Ascending aorta (tissue), 2 donors: ENCODE measurements around the gene RNF157. TPM values are rescaled to one million over a fixed set of nuclear protein-coding genes. Genes with fewer than 3 reads are reported as not detected.

Experiments used
- DNase-seq, 2 donors: peaks; one replicate each; pipeline ENCODE4 v3.0.0-alpha.2; 2019; ENCODE audit warnings: low spot score in 2 of 2
- H3K27ac ChIP-seq, 2 donors: fragments of 200-600 bp; sonication (generic); one replicate each; pipeline ENCODE4 v1.5.1; 2016 to 2017; ENCODE audit warnings: mild to moderate bottlenecking in 1 of 2
- H3K27me3 ChIP-seq: fragments of 200-600 bp; sonication (generic); one replicate; pipeline ENCODE4 v1.5.1; 2017
- H3K36me3 ChIP-seq, 2 donors: fragments of 200-600 bp; sonication (generic); one replicate each; pipeline ENCODE4 v1.5.1; 2016
- H3K4me1 ChIP-seq, 2 donors: fragments of 200-600 bp; sonication (generic); one replicate each; pipeline ENCODE4 v1.5.1; 2016 to 2017; ENCODE audit warnings: mild to moderate bottlenecking in 1 of 2
- H3K4me3 ChIP-seq, 2 donors: fragments of 200-600 bp; sonication (generic); one replicate each; pipeline ENCODE4 v1.5.1; 2016 to 2017; ENCODE audit warnings: mild to moderate bottlenecking in 1 of 2
- H3K9me3 ChIP-seq, 2 donors: fragments of 200-600 bp; sonication (generic); one replicate each; pipeline ENCODE4 v1.5.1; 2016
- intact Hi-C: fragments of 100-400 bp; cut with DNase I; formaldehyde crosslinking; loops from one replicate; pipeline ENCODE4 v1.15.1; 2023
- total RNA-seq: library from RNA; depleted of rRNA; stranded (reverse); fragments of >200 nt; gene quantifications from one replicate; pipeline ENCODE4 v1.1.0, GENCODE V29; 2016
- TF ChIP-seq, protein P1 (sequence below), 3 experiments: fragments of 200-600 bp in 2 of 3; fragments of 450-650 bp in 1 of 3; sonication (generic) in 2 of 3; IDR thresholded peaks; one replicate each; pipeline ENCODE4 v1.5.1; 2016 to 2019; ENCODE audit warnings: antibody characterized with exemption in 3 of 3, mild to moderate bottlenecking in 1 of 3, moderate library complexity in 1 of 3

RNF157 gene
- total RNA-seq, 1 donor from 2014 or later: 2.4 TPM

- Histone ChIP-seq H3K27ac (no peak within 1 kb of the TSS), H3K9me3 (no peaks in the 10 kb centered on the region)
- intact Hi-C loops: no loop called here
These were observed 98.9 kb downstream of the RNF157 start, which contains the start of gene FOXJ1 for GRCh38 chr17:76141212-76142038. Gene FOXJ1, minus strand, starts transcription at chr17:76141245. Its CDS starts 850 bp downstream, at chr17:76140395.

DNA sequence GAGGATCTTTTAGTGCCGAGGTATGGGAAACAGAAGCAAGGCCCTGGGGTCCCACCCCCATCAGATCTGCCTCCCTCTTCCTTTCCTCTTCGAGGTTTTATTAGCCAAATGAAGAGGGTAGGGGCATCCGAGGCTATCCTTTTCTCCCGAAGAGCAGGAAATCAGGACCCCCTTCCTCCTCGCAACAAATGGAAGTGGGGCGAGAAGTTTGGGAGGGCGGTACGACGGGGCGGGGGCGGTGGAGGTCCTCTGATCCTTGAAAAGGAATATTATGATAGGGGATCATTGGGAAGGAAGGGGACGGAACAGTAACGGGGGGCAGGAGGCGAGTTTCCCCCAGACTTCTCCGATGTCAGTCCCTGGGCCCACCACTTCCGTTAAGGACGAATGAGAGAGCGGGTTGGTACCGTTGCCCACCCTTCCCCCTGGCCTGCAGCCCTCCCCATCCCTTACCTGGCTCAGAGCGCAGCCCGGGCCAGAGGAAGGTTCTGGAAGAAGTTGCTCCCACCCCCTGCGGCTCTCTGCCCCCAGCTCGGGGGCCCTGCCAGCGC, 99.6 kb downstream of the RNF157 start:
- TF ChIP-seq, protein P1, sequence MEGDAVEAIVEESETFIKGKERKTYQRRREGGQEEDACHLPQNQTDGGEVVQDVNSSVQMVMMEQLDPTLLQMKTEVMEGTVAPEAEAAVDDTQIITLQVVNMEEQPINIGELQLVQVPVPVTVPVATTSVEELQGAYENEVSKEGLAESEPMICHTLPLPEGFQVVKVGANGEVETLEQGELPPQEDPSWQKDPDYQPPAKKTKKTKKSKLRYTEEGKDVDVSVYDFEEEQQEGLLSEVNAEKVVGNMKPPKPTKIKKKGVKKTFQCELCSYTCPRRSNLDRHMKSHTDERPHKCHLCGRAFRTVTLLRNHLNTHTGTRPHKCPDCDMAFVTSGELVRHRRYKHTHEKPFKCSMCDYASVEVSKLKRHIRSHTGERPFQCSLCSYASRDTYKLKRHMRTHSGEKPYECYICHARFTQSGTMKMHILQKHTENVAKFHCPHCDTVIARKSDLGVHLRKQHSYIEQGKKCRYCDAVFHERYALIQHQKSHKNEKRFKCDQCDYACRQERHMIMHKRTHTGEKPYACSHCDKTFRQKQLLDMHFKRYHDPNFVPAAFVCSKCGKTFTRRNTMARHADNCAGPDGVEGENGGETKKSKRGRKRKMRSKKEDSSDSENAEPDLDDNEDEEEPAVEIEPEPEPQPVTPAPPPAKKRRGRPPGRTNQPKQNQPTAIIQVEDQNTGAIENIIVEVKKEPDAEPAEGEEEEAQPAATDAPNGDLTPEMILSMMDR (IDR thresholded peaks at IDR 0.05): no peak
- no peak for DNase-seq
- intact Hi-C loops: no loop called here
- H3K9me3 ChIP-seq: no peaks in the 10 kb centered on the region
- peaks cover 13 to 17% of the 10 kb centered on the region in 2 donors for H3K4me1 ChIP-seq
- H3K27me3 ChIP-seq: peaks cover 20% of the 10 kb centered on the region
- peak overlapping the region; percentile 51 to 62 for H3K4me3 ChIP-seq
- H3K36me3 ChIP-seq: no peaks in the 10 kb centered on the region
- H3K27ac ChIP-seq: no peak overlapping the region

More at GRCh38 chr17:76141212-76142038, 98.9 kb downstream of the RNF157 start, which contains the start of gene FOXJ1:
- TF ChIP-seq, protein P1 (IDR thresholded peaks at IDR 0.05): no peak
- Histone ChIP-seq H3K27me3 (peaks cover 20% of the 10 kb centered on the region), H3K36me3 (no peaks in the 10 kb centered on the region), H3K4me1 (peaks cover 13 to 17% of the 10 kb centered on the region in 2 donors), H3K4me3 (peak within 1 kb of the TSS; percentile 51 to 62)
- peak; percentile 56 to 92 for DNase-seq

DNA sequence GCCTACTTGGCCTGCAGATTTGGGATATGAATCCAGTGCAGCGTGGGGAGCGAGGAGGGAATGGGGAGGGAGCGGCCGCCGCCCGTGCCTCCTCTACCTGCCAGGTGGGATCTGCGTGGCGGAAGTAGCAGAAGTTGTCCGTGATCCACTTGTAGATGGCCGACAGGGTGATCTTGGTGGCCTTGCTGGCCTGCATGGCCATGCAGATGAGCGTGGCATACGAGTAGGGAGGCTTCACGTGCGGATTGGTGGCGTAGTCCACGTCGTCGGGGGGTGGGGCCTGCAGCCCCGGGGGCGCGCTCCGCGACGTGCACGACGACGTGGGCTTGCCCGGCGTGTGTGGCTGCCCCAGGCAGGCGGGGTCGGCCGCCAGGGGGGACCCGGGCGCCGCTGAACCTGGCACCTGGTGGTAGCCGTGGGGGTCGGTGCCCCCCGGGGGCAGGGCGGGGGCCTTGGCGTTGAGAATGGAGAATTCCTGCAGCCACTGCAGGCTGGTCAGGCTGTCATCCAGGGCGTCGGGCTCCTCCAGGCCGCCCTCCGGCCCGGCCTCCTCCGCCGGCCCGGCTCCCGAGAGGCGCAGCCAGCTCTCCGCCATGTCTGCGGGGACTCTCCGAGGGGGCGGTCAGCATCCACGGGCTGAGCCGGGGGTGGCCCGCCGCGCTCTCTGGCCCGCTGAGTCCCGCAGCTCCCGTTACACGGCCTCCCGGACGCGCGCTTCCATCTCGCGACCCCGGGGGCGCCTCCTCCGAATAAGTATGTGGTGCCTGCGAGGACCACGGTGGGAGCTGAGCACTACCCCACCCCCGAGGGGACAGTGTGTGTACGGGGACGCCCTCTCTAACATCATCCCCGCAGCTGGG, 100.3 kb downstream of the RNF157 start:
- Histone ChIP-seq H3K27ac (no peak overlapping the region), H3K9me3 (no peaks in the 10 kb centered on the region), H3K4me3 (peak overlapping the region; percentile 38 to 62), H3K4me1 (peaks cover 13 to 17% of the 10 kb centered on the region in 2 donors), H3K36me3 (no peaks in the 10 kb centered on the region), H3K27me3 (peaks cover 20% of the 10 kb centered on the region)
- DNase-seq: no peak
- intact Hi-C loops: no loop called here
- TF ChIP-seq, protein P1 (IDR thresholded peaks at IDR 0.05): no peak

DNA sequence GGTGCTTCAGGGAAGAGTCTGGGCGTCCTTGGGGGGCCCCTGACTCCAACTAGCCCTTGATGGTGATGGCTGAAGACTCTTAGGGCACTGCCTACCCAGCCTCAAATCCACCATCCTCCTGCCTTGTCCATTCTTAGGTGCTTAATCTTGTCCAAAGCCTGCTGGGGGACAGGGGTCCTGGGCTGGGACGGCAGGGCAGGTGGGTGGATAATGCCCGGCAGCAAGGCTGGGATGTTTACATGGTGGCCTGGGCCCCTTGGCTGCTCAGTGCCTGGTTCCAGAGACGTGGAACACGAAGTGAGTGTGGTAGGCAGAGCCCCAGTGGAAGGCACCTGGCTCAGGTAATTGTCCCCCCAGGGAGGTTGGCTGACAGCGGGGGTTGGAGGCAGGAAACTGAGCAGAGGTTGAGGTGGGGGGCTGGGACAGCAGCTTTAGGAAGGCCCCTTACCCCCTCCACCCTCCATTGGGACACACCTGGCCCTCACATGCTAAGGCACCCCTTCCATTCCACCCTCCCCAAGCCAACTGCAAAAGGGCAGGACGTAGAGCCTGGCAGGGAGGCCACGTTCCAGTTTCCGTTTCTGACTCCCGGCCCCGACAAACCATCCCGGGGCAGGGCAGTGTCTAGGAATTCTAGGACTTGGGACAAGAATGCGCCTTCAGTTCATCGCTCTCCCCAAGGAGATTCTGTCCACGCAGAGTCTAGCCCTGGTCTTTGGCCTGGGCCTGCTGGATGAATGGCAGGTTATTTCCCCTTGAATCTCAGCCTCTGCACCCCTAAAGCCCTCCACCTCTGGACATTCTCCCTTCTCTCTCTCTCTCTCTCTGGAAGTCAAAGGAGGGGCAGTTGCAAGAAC, 101.2 kb downstream of the RNF157 start:
- H3K36me3 ChIP-seq: no peaks in the 10 kb centered on the region
- intact Hi-C loops: no loop called here
- no peaks in the 10 kb centered on the region for H3K9me3 ChIP-seq
- DNase-seq: no peak
- peaks cover 13 to 17% of the 10 kb centered on the region in 2 donors for H3K4me1 ChIP-seq
- H3K27ac ChIP-seq: no peak overlapping the region
- peaks cover 20% of the 10 kb centered on the region for H3K27me3 ChIP-seq
- H3K4me3 ChIP-seq: no peak overlapping the region
- TF ChIP-seq, protein P1 (IDR thresholded peaks at IDR 0.05): no peak
